ENCODE measurements around the gene KRTAP5-4.

GRCh38 chr11:1652771-1653540 is 31.0 kb upstream of the KRTAP5-4 start:
- no peak for TF ChIP-seq EZH2 (IDR thresholded peaks at IDR 0.05; ENCODE audit: insufficient read depth, poor library complexity, severe bottlenecking)
- TF ChIP-seq EZH2phosphoT487 (IDR thresholded peaks at IDR 0.05; ENCODE audit: insufficient read depth, low read depth) = no peak

All from GM23248 (cell line).